ENCODE data around the gene SLC1A7.

Gene SLC1A7

GRCh38 chr1:53090227-53091147 lies 52.0 kb downstream of the SLC1A7 start:
- no peak for DNase-seq (ENCODE audit: low spot score)

- DNase-seq (ENCODE audit: low spot score) = no peak
These were observed 52.8 kb downstream of the SLC1A7 start for GRCh38 chr1:53089478-53090226.

GRCh38 chr1:53088616-53089300 lies 53.7 kb downstream of the SLC1A7 start:
- no peak for DNase-seq (ENCODE audit: low spot score)

GRCh38 chr1:53087332-53088285 lies 54.8 kb downstream of the SLC1A7 start:
- no peak for DNase-seq (ENCODE audit: low spot score)

DNA sequence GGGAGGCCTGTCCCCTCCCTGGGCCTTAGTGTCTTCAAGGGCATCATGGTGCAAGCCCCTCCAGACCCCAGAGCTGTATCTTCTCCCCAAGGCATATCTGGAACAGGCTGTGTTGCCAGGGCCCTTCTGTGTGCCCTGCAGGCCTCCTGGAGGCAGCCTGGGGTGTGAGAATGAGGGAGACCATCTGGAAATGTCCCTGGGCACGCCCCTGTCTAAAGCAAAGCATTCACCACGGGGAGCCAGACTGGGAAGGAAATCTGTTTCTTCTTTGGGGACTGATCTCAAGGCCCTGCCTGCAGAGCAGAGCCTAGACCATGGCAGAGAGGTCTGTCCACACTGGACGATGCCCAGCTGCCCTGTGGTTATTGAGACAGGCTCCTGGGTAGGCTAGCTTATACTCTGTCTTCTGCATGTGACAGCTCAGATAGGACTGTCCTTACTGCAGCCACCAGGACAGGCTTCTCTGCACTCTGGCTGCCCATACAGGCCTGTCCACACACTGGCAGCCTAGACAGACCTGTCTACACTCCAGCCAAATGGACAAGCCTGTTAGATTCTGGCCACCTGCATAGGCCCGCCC lies 55.9 kb downstream of the SLC1A7 start:
- DNase-seq (ENCODE audit: low spot score) = no peak

GRCh38 chr1:53085405-53085804 lies 57.0 kb downstream of the SLC1A7 start:
- DNase-seq (ENCODE audit: low spot score) = no peak

DNA sequence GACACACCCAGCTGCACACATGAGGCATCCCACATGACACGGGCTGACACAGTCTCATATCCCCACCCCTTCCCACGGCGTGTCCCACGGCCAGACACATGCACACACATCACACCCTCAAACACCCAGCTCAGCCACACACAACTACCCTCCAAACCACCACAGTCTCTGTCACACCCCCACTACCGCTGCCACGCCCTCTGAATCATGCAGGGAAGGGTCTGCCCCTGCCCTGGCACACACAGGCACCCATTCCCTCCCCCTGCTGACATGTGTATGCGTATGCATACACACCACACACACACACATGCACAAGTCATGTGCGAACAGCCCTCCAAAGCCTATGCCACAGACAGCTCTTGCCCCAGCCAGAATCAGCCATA lies 57.9 kb downstream of the SLC1A7 start:
- DNase-seq (ENCODE audit: low spot score) = no peak

DNA sequence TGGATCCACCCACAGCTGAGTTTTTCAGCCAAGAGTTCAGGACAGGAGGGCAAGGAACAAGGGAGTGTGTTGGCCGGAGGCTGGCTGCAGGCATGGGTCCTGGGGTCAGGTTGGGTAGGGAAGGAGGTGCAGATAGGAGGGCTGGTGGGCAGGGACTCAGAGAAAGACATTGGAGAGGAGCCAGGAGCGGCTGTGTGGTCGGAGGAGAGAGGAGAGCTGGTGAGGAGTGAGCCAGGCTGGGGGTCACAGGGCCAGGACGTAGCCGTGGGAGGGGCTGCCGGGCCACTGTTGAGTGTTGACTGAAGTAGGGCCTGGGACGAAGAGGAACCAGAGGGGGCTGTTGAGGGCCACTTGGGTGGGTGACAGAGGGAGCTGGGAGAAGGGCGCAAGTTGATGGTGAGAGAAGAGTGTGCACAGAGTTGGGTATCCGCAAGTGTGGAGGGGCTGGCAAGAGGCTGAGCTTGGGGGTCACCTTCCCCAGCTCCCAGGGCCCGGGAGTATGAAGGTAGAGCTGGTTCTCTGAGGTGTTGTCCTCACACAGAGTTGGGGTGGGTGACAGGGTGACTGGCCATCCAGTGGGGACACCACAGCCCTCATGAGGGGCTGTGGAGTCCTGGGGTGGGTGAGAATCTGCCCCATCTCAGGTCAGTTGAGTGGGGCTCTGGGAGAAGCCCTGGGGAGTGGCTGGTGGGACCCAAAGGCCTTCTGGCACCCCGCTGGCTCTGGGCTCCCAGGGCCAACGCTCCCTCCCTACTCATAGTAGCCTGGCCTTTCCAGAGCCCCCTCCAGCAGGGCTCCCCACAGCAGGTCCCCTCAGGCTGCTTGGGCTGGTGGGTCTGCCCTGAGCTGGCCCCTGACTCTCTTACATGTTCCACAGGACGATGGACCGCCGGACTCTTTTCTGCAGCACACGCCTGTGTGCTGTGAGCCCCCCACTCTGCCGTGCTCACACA lies 58.5 kb downstream of the SLC1A7 start:
- no peak for DNase-seq (ENCODE audit: low spot score)

GRCh38 chr1:53082826-53083455 lies 59.5 kb downstream of the SLC1A7 start:
- no peak for DNase-seq (ENCODE audit: low spot score)

DNA sequence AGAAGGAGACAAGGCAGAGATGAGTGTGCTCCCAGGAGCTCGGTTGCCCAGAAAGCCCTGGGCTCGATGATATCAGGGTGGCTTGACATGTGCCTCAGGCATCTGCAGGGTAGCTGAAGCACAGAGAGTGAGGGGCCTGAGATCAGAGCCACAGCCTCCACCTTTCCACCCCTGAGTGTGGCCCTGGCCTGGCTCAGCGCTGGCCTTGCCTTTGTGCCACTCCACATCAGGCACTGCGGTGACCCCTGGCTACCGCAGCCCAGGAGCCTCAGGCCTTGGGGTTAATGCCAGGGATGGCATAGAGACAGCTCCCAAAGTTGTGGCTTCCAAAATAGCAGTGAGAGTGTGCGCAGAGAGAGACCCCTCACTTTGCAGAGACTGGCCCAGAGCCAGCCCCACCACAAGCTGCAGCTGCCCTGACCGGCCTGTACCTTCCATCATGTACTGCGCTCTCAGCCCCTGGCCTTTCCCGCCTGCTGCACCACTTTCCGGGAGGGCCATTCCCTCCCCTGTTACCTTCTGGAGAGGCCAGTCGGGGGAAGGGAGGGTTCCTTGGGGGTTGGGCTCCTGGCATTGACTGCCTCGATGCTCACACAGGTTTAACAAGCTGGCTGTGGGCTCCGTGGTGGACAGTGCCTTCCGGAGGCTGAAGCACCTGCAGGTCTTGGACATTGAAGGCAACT lies 60.9 kb downstream of the SLC1A7 start:
- DNase-seq (ENCODE audit: low spot score) = no peak

GRCh38 chr1:53080769-53081168 lies 61.7 kb downstream of the SLC1A7 start:
- no peak for DNase-seq (ENCODE audit: low spot score)

DNA sequence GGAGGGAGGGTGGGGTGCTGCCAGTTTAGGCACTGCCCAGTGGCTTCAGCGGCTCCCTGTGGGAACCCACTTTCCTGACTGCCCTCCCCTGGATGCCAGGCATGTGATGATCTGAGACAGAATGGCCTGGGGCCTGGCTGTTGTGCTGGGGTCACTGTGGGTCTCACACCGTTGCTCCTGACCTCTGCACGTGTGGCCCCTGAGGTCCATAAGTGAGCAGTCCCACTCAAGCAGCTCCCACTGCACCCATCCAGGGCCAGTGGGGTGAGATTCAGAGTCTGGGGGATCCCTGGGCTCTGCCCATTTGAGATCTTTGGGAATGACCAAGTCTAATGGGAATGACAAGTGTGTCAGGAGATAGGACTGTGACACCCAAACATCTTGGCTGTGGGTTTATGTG lies 62.4 kb downstream of the SLC1A7 start:
- DNase-seq (ENCODE audit: low spot score) = no peak

DNA sequence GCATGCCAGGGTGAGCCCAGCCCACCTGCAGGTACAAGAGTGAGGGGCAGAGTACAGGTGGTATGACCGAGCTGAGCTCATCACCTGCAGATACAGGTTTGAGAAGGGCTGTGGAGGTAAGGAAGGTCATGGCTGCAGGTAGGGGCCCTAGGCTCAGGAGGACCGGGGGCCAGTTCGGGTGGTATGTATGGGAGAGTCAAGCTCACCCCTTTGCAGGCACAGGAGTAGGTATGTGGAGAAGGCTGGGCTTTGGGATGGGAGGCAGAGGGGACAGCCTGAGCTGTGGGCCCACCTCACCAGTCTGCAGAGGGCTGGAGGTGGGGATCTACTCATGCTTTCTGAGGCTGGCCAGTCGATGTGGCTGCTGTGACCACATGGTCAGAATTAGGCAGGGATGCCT lies 63.2 kb downstream of the SLC1A7 start:
- no peak for DNase-seq (ENCODE audit: low spot score)

- DNase-seq (ENCODE audit: low spot score) = no peak
These were observed 63.9 kb downstream of the SLC1A7 start for GRCh38 chr1:53078333-53079101.

GRCh38 chr1:53077599-53077965 lies 64.9 kb downstream of the SLC1A7 start:
- no peak for DNase-seq (ENCODE audit: low spot score)

DNA sequence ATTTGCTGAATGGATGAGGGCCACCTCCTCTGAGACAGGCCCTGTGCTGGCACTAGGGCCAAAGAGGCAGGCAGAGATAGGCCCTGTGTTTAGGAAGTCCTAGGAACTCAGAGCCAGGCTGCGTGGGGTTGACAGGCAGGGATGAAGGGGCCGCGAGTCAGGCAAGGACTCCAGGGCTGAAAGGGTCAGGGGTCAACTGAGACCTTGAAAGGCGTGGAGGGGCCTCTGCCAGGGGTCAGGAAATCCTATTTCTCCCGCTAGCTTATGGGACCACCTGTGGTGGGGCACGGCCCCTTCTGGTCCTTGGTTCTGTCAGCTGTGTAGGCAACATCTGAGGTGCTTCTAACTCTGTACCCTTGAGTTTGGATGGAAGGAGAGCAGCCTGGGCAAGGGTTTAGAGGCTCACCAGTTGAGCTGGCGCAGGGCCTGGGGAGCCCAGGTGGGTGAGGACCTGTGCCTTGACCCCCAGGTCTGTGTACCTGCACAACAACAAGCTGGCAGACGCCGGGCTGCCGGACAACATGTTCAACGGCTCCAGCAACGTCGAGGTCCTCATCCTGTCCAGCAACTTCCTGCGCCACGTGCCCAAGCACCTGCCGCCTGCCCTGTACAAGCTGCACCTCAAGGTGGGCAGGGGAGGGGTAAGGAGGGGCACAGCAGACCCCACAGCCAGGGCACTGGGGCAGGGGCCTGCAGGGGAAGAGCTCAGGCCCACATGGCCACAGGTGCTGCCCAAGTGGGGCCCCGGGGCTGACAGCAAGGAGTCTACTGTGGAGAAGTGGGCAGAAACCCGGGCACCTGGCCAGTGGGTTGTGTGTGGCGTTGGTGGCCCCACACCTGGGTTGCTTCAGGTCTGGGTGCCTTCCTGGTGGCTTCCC lies 65.5 kb downstream of the SLC1A7 start:
- no peak for DNase-seq (ENCODE audit: low spot score)

DNA sequence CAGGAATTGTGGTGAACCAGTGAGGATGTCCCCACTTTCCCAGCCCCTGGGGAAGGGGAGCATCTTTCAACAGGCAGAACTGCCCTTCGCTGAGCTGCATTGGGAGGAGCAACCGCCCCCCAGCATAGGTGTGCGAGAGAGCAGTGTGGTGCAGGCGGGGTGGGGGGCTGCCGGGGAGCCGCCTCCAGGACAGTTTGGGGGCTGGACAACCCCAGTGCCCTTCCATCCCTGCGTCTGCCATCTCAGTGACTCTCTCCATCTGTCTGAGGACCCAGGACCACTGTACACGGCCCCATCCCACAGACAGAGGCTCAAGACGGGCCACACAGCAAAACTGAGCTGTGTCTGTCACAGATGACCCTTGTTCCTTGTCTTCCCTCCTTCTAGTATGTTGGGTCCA lies 66.3 kb downstream of the SLC1A7 start:
- DNase-seq (ENCODE audit: low spot score) = no peak
